Lung (tissue), 12 donors: ENCODE results near the gene LITAF. TPM values are rescaled to one million over a fixed set of nuclear protein-coding genes. Genes with fewer than 3 reads are reported as not detected.
A peak's percentile ranks its signal among the peaks of the same experiment; 100 is the strongest.

Experiments
- ATAC-seq: fragments of 200-7000 bp; cut with Tn5 transposase; one replicate; pipeline ENCODE4 v1.9.1; 2020; ENCODE audit warnings: moderate number of reproducible peaks; ENCODE audit not compliant: insufficient read depth, low FRiP score
- DNase-seq, 3 donors: peaks; one replicate each; pipeline ENCODE4 v3.0.0-alpha.2; 2013 to 2017
- H3K27ac ChIP-seq, 2 donors: one replicate each; pipeline ENCODE4 v1.5.1; 2013; ENCODE audit warnings: mild to moderate bottlenecking in 2 of 2, moderate library complexity in 2 of 2, control low read depth in 1 of 2, inconsistent platforms in 1 of 2, low read depth in 1 of 2, low read length in 1 of 2
- H3K27me3 ChIP-seq, 3 donors: one replicate each; pipeline ENCODE4 v1.5.1; 2013; ENCODE audit warnings: low read length in 2 of 3; ENCODE audit not compliant: control insufficient read depth in 3 of 3, insufficient read depth in 3 of 3
- H3K36me3 ChIP-seq, 4 donors: one replicate each; pipeline ENCODE4 v1.5.1; 2013; ENCODE audit warnings: low read length in 4 of 4, mild to moderate bottlenecking in 1 of 4, moderate library complexity in 1 of 4; ENCODE audit not compliant: control insufficient read depth in 4 of 4, insufficient read depth in 4 of 4
- H3K4me1 ChIP-seq, 5 donors: one replicate each; pipeline ENCODE4 v1.5.1; 2013; ENCODE audit warnings: low read length in 5 of 5, mild to moderate bottlenecking in 2 of 5, moderate library complexity in 1 of 5; ENCODE audit not compliant: control insufficient read depth in 5 of 5, insufficient read depth in 5 of 5
- H3K4me3 ChIP-seq: one replicate; pipeline ENCODE4 v1.5.1; 2013; ENCODE audit warnings: mild to moderate bottlenecking, control low read depth, moderate library complexity
- H3K9ac ChIP-seq, 2 donors: one replicate each; pipeline ENCODE4 v1.5.1; 2013; ENCODE audit warnings: low read length in 2 of 2, control low read depth in 1 of 2; ENCODE audit not compliant: insufficient read depth in 1 of 2
- H3K9me3 ChIP-seq, 4 donors: one replicate each; pipeline ENCODE4 v1.5.1; 2013; ENCODE audit warnings: low read length in 3 of 4, mild to moderate bottlenecking in 1 of 4, moderate library complexity in 1 of 4; ENCODE audit not compliant: control insufficient read depth in 4 of 4, insufficient read depth in 3 of 4
- CTCF ChIP-seq: IDR thresholded peaks from 2 replicates; pipeline ENCODE4 v1.5.1; 2012; ENCODE audit warnings: mild to moderate bottlenecking; ENCODE audit errors: control extremely low read depth, extremely low read depth
- WGBS, 2 donors: extraction: QIAGEN DNeasy Blood & Tissue Kit; methylation state at CpG; one replicate each; pipeline ENCODE4 v1.1.7; 2013; 5-methylcytosine and 5-hydroxymethylcytosine counted together
- polyA plus RNA-seq, 2 donors: library from polyadenylated mRNA; stranded (reverse); fragments of 200-250 nt; gene quantifications; one replicate each; pipeline ENCODE4 v1.2.1, GENCODE V29; 2013
- total RNA-seq, 2 donors: library from RNA; depleted of rRNA in 1 of 2; stranded (reverse); fragments of >200 nt in 1 of 2; gene quantifications; one replicate each; pipeline ENCODE4 v1.2.1, GENCODE V29; 2014 to 2021
- donor health status: control.
- donor health status: control.
- donor health status: Bipolar disorder and iron deficiency.
- donor health status: healthy.
- donor health status: DM: yes; HTN: yes; CAD: no.

Gene LITAF
- total and polyA plus RNA-seq, 4 donors, result 66.4 to 406 (median 146) TPM

DNA sequence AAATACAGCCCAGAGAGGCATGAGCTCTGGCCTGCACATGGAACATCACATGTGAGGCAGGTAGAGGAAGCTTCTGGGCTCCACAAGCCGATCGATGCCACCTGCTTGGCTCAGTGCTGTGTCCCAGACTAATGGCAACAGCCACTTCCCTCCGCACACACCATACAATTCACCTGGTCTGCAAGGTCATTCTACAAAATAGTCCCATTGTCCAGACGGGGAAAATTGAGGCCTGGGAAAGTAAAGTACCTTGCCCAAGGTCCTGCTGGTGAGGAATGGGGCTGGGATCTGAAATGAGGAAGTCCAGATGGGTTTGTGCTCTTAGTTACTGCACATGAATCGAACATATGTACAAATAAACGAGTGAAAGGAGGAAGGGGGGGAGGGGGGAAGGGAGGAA lies 88.0 kb downstream of the LITAF start:
- ATAC-seq, result no peak
- no peak for TF ChIP-seq CTCF
- Histone ChIP-seq H3K27me3 (no peaks in the 10 kb centered on the region), H3K4me1 (peaks cover 4 to 26% (median 13%) of the 10 kb centered on the region in 5 donors), H3K27ac (no peak overlapping the region), H3K4me3 (no peak overlapping the region), H3K9ac (no peak overlapping the region), H3K9me3 (no peaks in the 10 kb centered on the region), H3K36me3 (no peaks in the 10 kb centered on the region)
- WGBS, 2 donors, result 51 to 61% methylated on average over 6 of the region's 6 CpGs
- no peak for DNase-seq

- TF ChIP-seq CTCF, result no peak
- 44 to 50% methylated on average over 5 of the region's 5 CpGs for WGBS, 2 donors
- Histone ChIP-seq H3K27ac (peak overlapping the region; percentile 7 to 68), H3K9me3 (no peaks in the 10 kb centered on the region), H3K4me3 (no peak overlapping the region), H3K36me3 (no peaks in the 10 kb centered on the region), H3K4me1 (peaks cover 4 to 26% (median 13%) of the 10 kb centered on the region in 5 donors), H3K27me3 (no peaks in the 10 kb centered on the region), H3K9ac (no peak overlapping the region)
- DNase-seq (peak in 2 of 3 donors; percentile 49 to 60), ATAC-seq (no peak)
Measured at GRCh38 chr16:11497851-11498289, 88.8 kb downstream of the LITAF start.

Other genes starting within 250 kb of the LITAF start
- 1 to 10 TPM; 4.4 to 4.6 TPM for gene RMI2, start 241.5 kb downstream of the LITAF start, total RNA-seq
- gene RMI2, start 241.5 kb downstream of the LITAF start, polyA plus RNA-seq, result 1 to 10 TPM; 2.5 to 7.2 TPM
- gene SNN, start 81.5 kb upstream of the LITAF start, total RNA-seq, result 10 to 100 TPM; 18.1 to 19.7 TPM
- gene SNN, start 81.5 kb upstream of the LITAF start, polyA plus RNA-seq, result 10 to 100 TPM in 1 of 2 donors, 1 to 10 TPM in 1; 9.4 to 29.0 TPM
- gene TXNDC11, start 155.9 kb upstream of the LITAF start, total RNA-seq, result 10 to 100 TPM; 64.8 to 78.8 TPM
- gene TXNDC11, start 155.9 kb upstream of the LITAF start, polyA plus RNA-seq, result 10 to 100 TPM; 70.0 to 74.3 TPM
- gene ZC3H7A, start 210.3 kb upstream of the LITAF start, total RNA-seq, result 100 to 1,000 TPM in 1 of 2 donors, 10 to 100 TPM in 1; 46.3 to 127 TPM
- 10 to 100 TPM; 22.1 to 26.1 TPM for gene ZC3H7A, start 210.3 kb upstream of the LITAF start, polyA plus RNA-seq